H9 (cell line): ENCODE measurements around the gene ERC2. TPM values are rescaled to one million over a fixed set of nuclear protein-coding genes. Genes with fewer than 3 reads are reported as not detected.

ENCODE experiments used
- DNase-seq: peaks from one replicate; pipeline ENCODE4 v3.0.0-alpha.2; 2017
- H2AFZ ChIP-seq: one replicate; pipeline ENCODE4 v1.6.1; 2013; ENCODE audit warnings: mild to moderate bottlenecking, low read length, control low read depth, moderate library complexity
- H2AK5ac ChIP-seq: 2 replicates; pipeline ENCODE4 v1.6.1; 2013; ENCODE audit warnings: low read length, control low read depth, mixed read lengths; ENCODE audit not compliant: insufficient read length
- H2BK120ac ChIP-seq: one replicate; pipeline ENCODE4 v1.6.1; 2013; ENCODE audit warnings: low read depth, mild to moderate bottlenecking, low read length, control low read depth, inconsistent platforms; ENCODE audit not compliant: poor library complexity, severe bottlenecking
- H2BK12ac ChIP-seq: 2 replicates; pipeline ENCODE4 v1.6.1; 2013; ENCODE audit warnings: low read length, control low read depth, mixed read lengths, low read depth; ENCODE audit not compliant: insufficient read length
- H2BK15ac ChIP-seq: 2 replicates; pipeline ENCODE4 v1.6.1; 2013; ENCODE audit warnings: low read depth, low read length, control low read depth
- H2BK20ac ChIP-seq: one replicate; pipeline ENCODE4 v1.6.1; 2013; ENCODE audit warnings: low read depth, mild to moderate bottlenecking, low read length, control low read depth, inconsistent platforms; ENCODE audit not compliant: poor library complexity, severe bottlenecking
- H2BK5ac ChIP-seq: 2 replicates; pipeline ENCODE4 v1.6.1; 2013; ENCODE audit warnings: low read length, control low read depth, mixed read lengths; ENCODE audit not compliant: insufficient read length
- H3K14ac ChIP-seq: 2 replicates; pipeline ENCODE4 v1.6.1; 2013; ENCODE audit warnings: low read length, control low read depth; ENCODE audit not compliant: insufficient read depth
- H3K18ac ChIP-seq: 2 replicates; pipeline ENCODE4 v1.6.1; 2013; ENCODE audit warnings: low read depth, mild to moderate bottlenecking, mixed read lengths, low read length, control low read depth; ENCODE audit not compliant: insufficient read length
- H3K23ac ChIP-seq: 2 replicates; pipeline ENCODE4 v1.6.1; 2013; ENCODE audit warnings: low read length, control low read depth, mixed read lengths, low read depth; ENCODE audit not compliant: insufficient read length
- H3K23me2 ChIP-seq: 2 replicates; pipeline ENCODE4 v1.6.1; 2013; ENCODE audit warnings: low read depth, mild to moderate bottlenecking, mixed read lengths, low read length, control low read depth; ENCODE audit not compliant: insufficient read length, poor library complexity, severe bottlenecking
- H3K27ac ChIP-seq: 2 replicates; pipeline ENCODE4 v1.5.1; 2013; ENCODE audit warnings: low read length, control low read depth, mixed read lengths, low read depth; ENCODE audit not compliant: insufficient read length
- H3K27me3 ChIP-seq: 2 replicates; pipeline ENCODE4 v1.6.1; 2013; ENCODE audit warnings: low read length, control low read depth, inconsistent platforms; ENCODE audit not compliant: insufficient read depth
- H3K4ac ChIP-seq: 2 replicates; pipeline ENCODE4 v1.6.1; 2013; ENCODE audit warnings: low read depth, mild to moderate bottlenecking, control low read depth, inconsistent platforms, low read length, moderate library complexity
- H3K4me1 ChIP-seq: 2 replicates; pipeline ENCODE4 v1.6.1; 2013; ENCODE audit warnings: low read length, control low read depth, inconsistent platforms; ENCODE audit not compliant: insufficient read depth
- H3K4me2 ChIP-seq: 2 replicates; pipeline ENCODE4 v1.6.1; 2013; ENCODE audit warnings: low read length, control low read depth, mixed read lengths; ENCODE audit not compliant: insufficient read length, insufficient read depth
- H3K56ac ChIP-seq: 2 replicates; pipeline ENCODE4 v1.6.1; 2013; ENCODE audit warnings: low read depth, mild to moderate bottlenecking, mixed read lengths, low read length, control low read depth; ENCODE audit not compliant: insufficient read length
- H3K79me1 ChIP-seq: 2 replicates; pipeline ENCODE4 v1.6.1; 2013; ENCODE audit warnings: low read depth, mild to moderate bottlenecking, moderate library complexity, low read length, control low read depth, inconsistent platforms; ENCODE audit not compliant: insufficient read depth, poor library complexity, severe bottlenecking
- H3K79me2 ChIP-seq: 2 replicates; pipeline ENCODE4 v1.6.1; 2013; ENCODE audit warnings: low read length, control low read depth, inconsistent platforms; ENCODE audit not compliant: insufficient read depth
- H3K9ac ChIP-seq: 2 replicates; pipeline ENCODE4 v1.6.1; 2013; ENCODE audit warnings: low read length, control low read depth, mixed read lengths; ENCODE audit not compliant: insufficient read length; ENCODE audit errors: extremely low read depth
- H3K9me3 ChIP-seq: one replicate; pipeline ENCODE4 v1.6.1; 2013; ENCODE audit warnings: low read depth, low read length, inconsistent platforms; ENCODE audit not compliant: control insufficient read depth
- H3T11ph ChIP-seq: one replicate; pipeline ENCODE4 v1.6.1; 2013; ENCODE audit warnings: mild to moderate bottlenecking, low read length, control low read depth, inconsistent platforms
- H4K20me1 ChIP-seq: one replicate; pipeline ENCODE4 v1.6.1; 2013; ENCODE audit not compliant: control insufficient read depth, insufficient read length, insufficient read depth
- H4K5ac ChIP-seq: 2 replicates; pipeline ENCODE4 v1.6.1; 2013; ENCODE audit warnings: low read depth, mild to moderate bottlenecking, mixed read lengths, low read length, control low read depth; ENCODE audit not compliant: insufficient read length
- H4K8ac ChIP-seq: replicated peaks from 2 replicates; pipeline ENCODE4 v1.6.1; 2013; ENCODE audit warnings: low read length, control low read depth, mixed read lengths, low read depth; ENCODE audit not compliant: insufficient read length
- H4K91ac ChIP-seq: 2 replicates; pipeline ENCODE4 v1.6.1; 2013; ENCODE audit warnings: low read depth, mild to moderate bottlenecking, moderate library complexity, mixed read lengths, low read length, control low read depth; ENCODE audit not compliant: insufficient read length
- H3K27ac Mint-ChIP-seq, 3 experiments: 2 replicates in 2 of 3; 3 replicates in 1 of 3; pipeline ENCODE4 v1.8.0; 2020 to 2021; ENCODE audit warnings: mixed read lengths in 3 of 3, mild to moderate bottlenecking in 1 of 3, moderate library complexity in 1 of 3
- H3K27me3 Mint-ChIP-seq: 2 replicates; pipeline ENCODE4 v1.8.0; 2021; ENCODE audit warnings: low read depth, mild to moderate bottlenecking, moderate library complexity, mixed read lengths
- H3K36me3 Mint-ChIP-seq, 3 experiments: 2 replicates in 2 of 3; 3 replicates in 1 of 3; pipeline ENCODE4 v1.8.0; 2020 to 2021; ENCODE audit warnings: low read depth in 3 of 3, mixed read lengths in 3 of 3; ENCODE audit not compliant: insufficient read depth in 1 of 3
- H3K4me1 Mint-ChIP-seq, 2 experiments: 2 replicates each; pipeline ENCODE4 v1.8.0; 2020; ENCODE audit warnings: mixed read lengths in 2 of 2
- H3K4me3 Mint-ChIP-seq, 2 experiments: 2 replicates in 1 of 2; 3 replicates in 1 of 2; pipeline ENCODE4 v1.8.0; 2020 to 2021; ENCODE audit warnings: mild to moderate bottlenecking in 2 of 2, mixed read lengths in 2 of 2, moderate library complexity in 1 of 2
- H3K9me3 Mint-ChIP-seq, 2 experiments: 2 replicates in 1 of 2; 3 replicates in 1 of 2; pipeline ENCODE4 v1.8.0; 2020; ENCODE audit warnings: mild to moderate bottlenecking in 2 of 2, mixed read lengths in 2 of 2, moderate library complexity in 1 of 2
- WGBS: extraction: QIAGEN DNeasy Blood & Tissue Kit; methylation state at CpG from one replicate; pipeline ENCODE4 v1.1.7; 2013; ENCODE audit warnings: missing lambda C conversion rate, low lambda C conversion rate, mixed read lengths; ENCODE audit not compliant: insufficient read length; ENCODE audit errors: extremely low coverage; 5-methylcytosine and 5-hydroxymethylcytosine counted together
- total RNA-seq: library from RNA; stranded (reverse); gene quantifications from 2 replicates; pipeline ENCODE4 v1.2.1, GENCODE V29; 2021
- TF ChIP-seq, protein P1 (sequence below): fragments of 200-600 bp; sonication (generic); conservative IDR thresholded peaks from 3 replicates; pipeline ENCODE4 v1.8.0; 2021; ENCODE audit warnings: antibody characterized with exemption, mild to moderate bottlenecking

Gene ERC2
- total RNA-seq, 1 experiment from 2014 or later = 15.4 TPM

DNA sequence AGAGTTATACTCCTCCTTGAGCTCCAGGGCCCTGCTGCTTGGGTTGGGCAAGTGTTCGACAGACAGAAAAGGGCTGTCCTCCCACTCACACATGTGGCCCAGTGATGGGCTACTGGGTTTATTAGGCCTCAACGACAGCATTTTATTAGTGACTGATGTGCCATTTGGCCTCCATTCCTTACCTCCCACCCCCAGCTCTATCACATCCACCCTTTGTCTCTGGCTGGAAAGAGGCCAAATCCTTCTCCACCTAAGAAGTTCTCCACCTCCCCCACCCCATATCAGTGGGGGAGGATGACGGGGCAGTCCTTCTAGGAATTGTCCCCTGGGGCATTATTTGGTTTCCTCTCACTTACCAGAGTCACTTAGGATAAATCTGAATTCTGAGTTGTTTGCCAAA is 924.0 kb downstream of the ERC2 start:
- H3K79me1 ChIP-seq = no peaks in the 10 kb centered on the region
- H3K14ac ChIP-seq = no peak overlapping the region
- no peak overlapping the region for H2BK12ac ChIP-seq
- H3K9me3 ChIP-seq = no peaks in the 10 kb centered on the region
- H3K56ac ChIP-seq = no peak overlapping the region
- Mint-ChIP-seq H3K9me3 (no peaks in the 10 kb centered on the region), H3K4me3 (no peak overlapping the region), H3K36me3 (peaks cover 0 to 3% (median 2%) of the 10 kb centered on the region in 3 experiments; a peak in 2 of 7 replicates), H3K4me1 (peaks cover 50 to 55% of the 10 kb centered on the region in 2 experiments), H3K27me3 (peaks cover 5% of the 10 kb centered on the region; the same call in 1 of the 2 replicates), H3K27ac (no peak overlapping the region)
- no peak overlapping the region for H2BK20ac ChIP-seq
- no peak overlapping the region for H2BK15ac ChIP-seq
- WGBS = no CpG with 5 or more reads among the region's 3 CpGs
- H2AFZ ChIP-seq = no peak overlapping the region
- no peak overlapping the region for H2BK5ac ChIP-seq
- H3K4me1 ChIP-seq = peaks cover 14% of the 10 kb centered on the region
- H3K9ac ChIP-seq = no peak overlapping the region
- TF ChIP-seq, protein P1, sequence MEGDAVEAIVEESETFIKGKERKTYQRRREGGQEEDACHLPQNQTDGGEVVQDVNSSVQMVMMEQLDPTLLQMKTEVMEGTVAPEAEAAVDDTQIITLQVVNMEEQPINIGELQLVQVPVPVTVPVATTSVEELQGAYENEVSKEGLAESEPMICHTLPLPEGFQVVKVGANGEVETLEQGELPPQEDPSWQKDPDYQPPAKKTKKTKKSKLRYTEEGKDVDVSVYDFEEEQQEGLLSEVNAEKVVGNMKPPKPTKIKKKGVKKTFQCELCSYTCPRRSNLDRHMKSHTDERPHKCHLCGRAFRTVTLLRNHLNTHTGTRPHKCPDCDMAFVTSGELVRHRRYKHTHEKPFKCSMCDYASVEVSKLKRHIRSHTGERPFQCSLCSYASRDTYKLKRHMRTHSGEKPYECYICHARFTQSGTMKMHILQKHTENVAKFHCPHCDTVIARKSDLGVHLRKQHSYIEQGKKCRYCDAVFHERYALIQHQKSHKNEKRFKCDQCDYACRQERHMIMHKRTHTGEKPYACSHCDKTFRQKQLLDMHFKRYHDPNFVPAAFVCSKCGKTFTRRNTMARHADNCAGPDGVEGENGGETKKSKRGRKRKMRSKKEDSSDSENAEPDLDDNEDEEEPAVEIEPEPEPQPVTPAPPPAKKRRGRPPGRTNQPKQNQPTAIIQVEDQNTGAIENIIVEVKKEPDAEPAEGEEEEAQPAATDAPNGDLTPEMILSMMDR = no peak
- no peak overlapping the region for H3K27ac ChIP-seq
- no peak overlapping the region for H3K4ac ChIP-seq
- no peak overlapping the region for H3K18ac ChIP-seq
- H4K5ac ChIP-seq = no peak overlapping the region
- no peak overlapping the region for H2BK120ac ChIP-seq
- H3T11ph ChIP-seq = no peak overlapping the region
- no peak for DNase-seq
- no peak overlapping the region for H4K8ac ChIP-seq
- no peak overlapping the region for H3K23ac ChIP-seq
- no peaks in the 10 kb centered on the region for H4K20me1 ChIP-seq
- no peaks in the 10 kb centered on the region for H3K27me3 ChIP-seq
- no peaks in the 10 kb centered on the region for H3K23me2 ChIP-seq
- H3K79me2 ChIP-seq = peaks cover 2% of the 10 kb centered on the region; the same call in 1 of the 2 replicates
- no peak overlapping the region for H4K91ac ChIP-seq
- H2AK5ac ChIP-seq = no peak overlapping the region
- no peak overlapping the region for H3K4me2 ChIP-seq
